IMR-90 (cell line): ENCODE measurements around the gene PPP1R1C. TPM values are rescaled to one million over a fixed set of nuclear protein-coding genes. Genes with fewer than 3 reads are reported as not detected.

Experiments used
- ATAC-seq: fragments of 200-7000 bp; cut with Tn5 transposase; 2 replicates; pipeline ENCODE4 v1.9.1; 2020; ENCODE audit warnings: low read depth, mild to moderate bottlenecking, moderate library complexity
- BruUV-seq: library from RNA; stranded (reverse); fragments of 400-500 nt; replicated peaks from 2 replicates; lab custom pipeline; 2021; lab: Mats Ljungman, UMichigan
- CTCF ChIA-PET: fragments of 300-600 bp; formaldehyde crosslinking; extraction: SDS; loops from one replicate; lab custom pipeline; 2021; ENCODE audit warnings: antibody characterized with exemption; lab: Yijun Ruan, JAX
- POLR2A ChIA-PET: fragments of 300-600 bp; sonication (Branson Sonifier 250); formaldehyde crosslinking; loops from one replicate; lab custom pipeline; 2022; ENCODE audit warnings: antibody characterized with exemption; ENCODE audit not compliant: unreplicated experiment; lab: Charles Lee
- DNase-seq: peaks from one replicate; pipeline ENCODE4 v3.0.0; 2013
- H2AFZ ChIP-seq: replicated peaks from 2 replicates; pipeline ENCODE3; 2013; ENCODE audit warnings: low read length, mild to moderate bottlenecking; ENCODE audit not compliant: poor library complexity
- H2AK5ac ChIP-seq: 2 replicates; pipeline ENCODE4 v1.6.1; 2013; ENCODE audit warnings: low read depth, low read length, inconsistent platforms
- H2AK9ac ChIP-seq: replicated peaks from 2 replicates; pipeline ENCODE3; 2013; ENCODE audit warnings: mild to moderate bottlenecking, low read depth, low read length, moderate library complexity; ENCODE audit not compliant: poor library complexity
- H2BK120ac ChIP-seq: 2 replicates; pipeline ENCODE4 v1.6.1; 2013; ENCODE audit warnings: low read depth, low read length, inconsistent platforms
- H2BK15ac ChIP-seq: 3 replicates; pipeline ENCODE4 v1.6.1; 2013; ENCODE audit warnings: low read depth, low read length, inconsistent platforms
- H2BK20ac ChIP-seq: 2 replicates; pipeline ENCODE4 v1.6.1; 2013; ENCODE audit warnings: low read depth, mild to moderate bottlenecking, inconsistent platforms, low read length, moderate library complexity
- H2BK5ac ChIP-seq: 2 replicates; pipeline ENCODE4 v1.6.1; 2013; ENCODE audit warnings: mild to moderate bottlenecking, low read depth, low read length, inconsistent platforms; ENCODE audit not compliant: poor library complexity, severe bottlenecking
- H3K14ac ChIP-seq: replicated peaks from 2 replicates; pipeline ENCODE4 v1.6.1; 2013; ENCODE audit warnings: low read depth, low read length, inconsistent platforms
- H3K18ac ChIP-seq: 2 replicates; pipeline ENCODE4 v1.6.1; 2013; ENCODE audit warnings: low read depth, low read length, control low read depth
- H3K23ac ChIP-seq: 2 replicates; pipeline ENCODE4 v1.6.1; 2013; ENCODE audit warnings: low read depth, low read length, inconsistent platforms
- H3K27ac ChIP-seq: 2 replicates; pipeline ENCODE4 v1.5.1; 2013; ENCODE audit warnings: mild to moderate bottlenecking, control low read depth, low read length; ENCODE audit not compliant: insufficient read depth
- H3K27me3 ChIP-seq: 2 replicates; pipeline ENCODE4 v1.6.1; 2013; ENCODE audit warnings: low read length; ENCODE audit not compliant: control insufficient read depth, insufficient read depth
- H3K36me3 ChIP-seq: 2 replicates; pipeline ENCODE4 v1.6.1; 2013; ENCODE audit warnings: low read length, mixed read lengths; ENCODE audit not compliant: control insufficient read depth, insufficient read depth
- H3K4ac ChIP-seq: 2 replicates; pipeline ENCODE4 v1.6.1; 2013; ENCODE audit warnings: low read depth, low read length, inconsistent platforms
- H3K4me1 ChIP-seq: 2 replicates; pipeline ENCODE4 v1.6.1; 2013; ENCODE audit warnings: low read length, mixed read lengths; ENCODE audit not compliant: control insufficient read depth, insufficient read depth
- H3K4me2 ChIP-seq: 2 replicates; pipeline ENCODE4 v1.6.1; 2013; ENCODE audit warnings: low read depth, mild to moderate bottlenecking, control low read depth, low read length, moderate library complexity
- H3K4me3 ChIP-seq: 2 replicates; pipeline ENCODE4 v1.5.1; 2013; ENCODE audit warnings: low read depth, mild to moderate bottlenecking, control low read depth, low read length, moderate library complexity; ENCODE audit not compliant: insufficient read depth
- H3K56ac ChIP-seq: 2 replicates; pipeline ENCODE4 v1.6.1; 2013; ENCODE audit warnings: low read length, inconsistent platforms; ENCODE audit not compliant: insufficient read depth; ENCODE audit errors: extremely low read depth
- H3K79me1 ChIP-seq, 2 experiments: 2 replicates each; pipeline ENCODE4 v1.6.1; 2013; ENCODE audit warnings: low read length in 2 of 2, inconsistent platforms in 1 of 2, low read depth in 1 of 2
- H3K9ac ChIP-seq: 2 replicates; pipeline ENCODE4 v1.6.1; 2013; ENCODE audit warnings: low read depth, low read length, control low read depth
- H3K9me1 ChIP-seq: 2 replicates; pipeline ENCODE4 v1.6.1; 2013; ENCODE audit warnings: low read length, inconsistent platforms; ENCODE audit not compliant: insufficient read depth
- H3K9me3 ChIP-seq: 2 replicates; pipeline ENCODE4 v1.6.1; 2013; ENCODE audit warnings: low read length; ENCODE audit not compliant: control insufficient read depth, insufficient read depth
- H4K20me1 ChIP-seq: 2 replicates; pipeline ENCODE4 v1.6.1; 2013; ENCODE audit warnings: low read length, inconsistent platforms; ENCODE audit not compliant: insufficient read depth
- H4K5ac ChIP-seq: 2 replicates; pipeline ENCODE4 v1.6.1; 2013; ENCODE audit warnings: mild to moderate bottlenecking, low read depth, low read length, control low read depth
- H4K8ac ChIP-seq, 2 experiments: 2 replicates each; pipeline ENCODE4 v1.6.1; 2013; ENCODE audit warnings: low read depth in 2 of 2, low read length in 2 of 2, control low read depth in 1 of 2, inconsistent platforms in 1 of 2
- H4K91ac ChIP-seq: 2 replicates; pipeline ENCODE4 v1.6.1; 2013; ENCODE audit warnings: low read depth, low read length, inconsistent platforms; ENCODE audit not compliant: insufficient read depth
- MAFK ChIP-seq: IDR thresholded peaks from 2 replicates; pipeline ENCODE4 v1.6.1; 2012; ENCODE audit warnings: low read depth, low read length, improper control_type of control experiment
- RAD21 ChIP-seq: IDR thresholded peaks from 2 replicates; pipeline ENCODE4 v1.6.1; 2012; ENCODE audit warnings: low read length, improper control_type of control experiment
- RCOR1 ChIP-seq: IDR thresholded peaks from 2 replicates; pipeline ENCODE4 v1.6.1; 2012; ENCODE audit warnings: mild to moderate bottlenecking, low read length, improper control_type of control experiment; ENCODE audit not compliant: insufficient replicate concordance
- SMC3 ChIP-seq: fragments of 150-350 bp; IDR thresholded peaks from 2 replicates; pipeline ENCODE4 v1.6.1; 2016; ENCODE audit warnings: low read depth, mild to moderate bottlenecking, antibody characterized with exemption, low read length, moderate library complexity
- WGBS, 2 experiments: methylation state at CpG; one replicate each; pipeline versions ENCODE4 v1.1.5 to v1.1.7; 2013; ENCODE audit warnings: missing lambda C conversion rate in 2 of 2; ENCODE audit not compliant: insufficient read length in 1 of 2; ENCODE audit errors: extremely low coverage in 2 of 2; 5-methylcytosine and 5-hydroxymethylcytosine counted together
- dilution Hi-C: fragments of 300-500 bp; cut with HindIII; formaldehyde crosslinking; loops from one replicate; pipeline ENCODE4 v1.14.3; 2018; ENCODE audit warnings: low sequenced_read_pairs; ENCODE audit not compliant: unreplicated experiment
- in situ Hi-C: fragments of 300-500 bp; cut with MboI; formaldehyde crosslinking; loops from 3 replicates; pipeline ENCODE4 v1.14.3; 2019; ENCODE audit warnings: low sequenced_read_pairs, inconsistent platforms, mixed read lengths
- intact Hi-C: fragments of 100-400 bp; cut with micrococcal nuclease; formaldehyde crosslinking; loops from 2 replicates; pipeline ENCODE4 v1.10.0; 2022
- polyA plus RNA-seq, 3 experiments: library from polyadenylated mRNA; depleted of rRNA; stranded (reverse); fragments of >200 nt; gene quantifications; 2 replicates each; pipeline ENCODE4 v1.2.3, GENCODE V29; 2012; ENCODE audit warnings: low replicate concordance in 1 of 3
- total RNA-seq: library from RNA; depleted of rRNA; stranded (reverse); fragments of >200 nt; gene quantifications from 2 replicates; pipeline ENCODE4 v1.2.3, GENCODE V29; 2012

The PPP1R1C gene
- total and polyA plus RNA-seq, 2 of the 4 experiments (the other 2 are of a cell fraction): 0.10 to 0.36 TPM

DNA sequence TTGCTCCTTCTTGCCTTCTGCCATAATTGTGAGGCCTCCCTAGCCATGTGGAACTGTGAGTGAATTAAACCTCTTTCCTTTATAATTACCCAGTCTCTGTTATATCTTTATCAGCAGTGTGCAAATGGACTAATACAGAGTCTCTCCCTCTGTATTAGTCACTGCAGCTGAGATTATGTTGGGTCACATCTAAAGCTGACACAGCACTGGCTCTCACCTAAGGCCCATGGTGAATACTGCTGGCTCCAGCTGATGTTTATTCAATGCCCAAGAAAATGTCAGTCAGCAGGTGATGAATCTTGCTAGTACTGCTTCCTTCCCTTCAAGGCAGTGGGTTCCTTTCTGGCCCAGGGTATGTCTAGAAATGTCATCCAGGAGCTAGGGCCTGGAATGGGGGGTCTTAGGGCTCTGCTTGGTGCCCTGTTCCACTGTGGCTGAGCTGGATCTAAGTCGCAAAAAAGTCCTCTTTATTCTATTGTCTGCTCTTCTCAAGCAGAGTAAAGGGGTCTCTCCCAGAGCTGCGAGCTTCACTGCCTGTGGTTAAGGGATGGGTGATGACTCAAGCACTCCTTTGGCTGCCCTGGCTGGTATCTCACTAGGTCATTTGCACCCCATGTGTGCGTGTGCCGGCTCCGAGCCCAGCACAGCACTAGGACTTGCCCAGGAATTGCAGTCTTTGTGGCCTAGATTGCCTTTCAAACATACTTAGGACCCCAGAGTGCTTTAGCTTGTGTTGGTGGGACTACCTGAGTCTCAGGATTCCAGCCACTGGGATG, 29.9 kb downstream of the PPP1R1C start:
- H3K79me1 ChIP-seq: no peaks in the 10 kb centered on the region
- H3K4me2 ChIP-seq: no peak overlapping the region
- dilution Hi-C loops: no loop called here
- no peak overlapping the region for H4K5ac ChIP-seq
- no peak overlapping the region for H4K91ac ChIP-seq
- no peak overlapping the region for H3K9ac ChIP-seq
- no peak overlapping the region for H2AK9ac ChIP-seq
- no TSS peak for BruUV-seq
- H3K9me1 ChIP-seq: 0 out of 2 replicates have a peak, but pooled peaks cover 3% of the 10 kb centered on the region
- no peak overlapping the region for H2BK20ac ChIP-seq
- in situ Hi-C loops: no loop called here
- no peak overlapping the region for H2BK15ac ChIP-seq
- H3K4ac ChIP-seq: no peak overlapping the region
- no peak overlapping the region for H3K27ac ChIP-seq
- peak; percentile 25 for DNase-seq
- TF ChIP-seq RAD21 (no peak), RCOR1 (no peak), MAFK (peak; percentile 27; the same call in 1 of the 2 replicates), SMC3 (no peak)
- no peak overlapping the region for H3K14ac ChIP-seq
- no peak overlapping the region for H3K18ac ChIP-seq
- H3K9me3 ChIP-seq: peaks cover 2% of the 10 kb centered on the region; the same call in 1 of the 2 replicates
- no peak overlapping the region for H4K8ac ChIP-seq
- intact Hi-C loops: no loop called here
- no peak for ATAC-seq
- H3K56ac ChIP-seq: no peak overlapping the region
- H3K27me3 ChIP-seq: no peaks in the 10 kb centered on the region
- no peak overlapping the region for H3K4me3 ChIP-seq
- no peak overlapping the region for H2BK5ac ChIP-seq
- H2BK120ac ChIP-seq: no peak overlapping the region
- H3K23ac ChIP-seq: no peak overlapping the region
- no peaks in the 10 kb centered on the region for H3K36me3 ChIP-seq
- POLR2A ChIA-PET: no interaction called here
- H2AFZ ChIP-seq: no peak overlapping the region
- H3K4me1 ChIP-seq: no peaks in the 10 kb centered on the region
- no peak overlapping the region for H2AK5ac ChIP-seq
- 100% methylated on average over 1 of the region's 5 CpGs; no CpG with 5 or more reads in 1 of the 2 experiments for WGBS, 2 experiments
- H4K20me1 ChIP-seq: no peaks in the 10 kb centered on the region
- CTCF ChIA-PET: no interaction called here
